MM.1S (cell line): ENCODE measurements around the gene NDUFAF7.
"Not testable (repeated sequence)": the region's sequence is repeated elsewhere in the genome, so short reads cannot be mapped to it uniquely, and the experiment has no call there.

Source experiments
- DNase-seq: peaks from one replicate; pipeline ENCODE4 v3.0.0-alpha.2; 2015
- H2AFZ ChIP-seq: fragments of 300-600 bp; sonication (generic); 2 replicates; pipeline ENCODE4 v1.6.0; 2016; ENCODE audit warnings: antibody characterized with exemption, low read length
- H3F3A ChIP-seq: fragments of 300-600 bp; sonication (generic); 2 replicates; pipeline ENCODE4 v1.6.1; 2016; ENCODE audit warnings: mild to moderate bottlenecking, antibody characterized with exemption, low read length, moderate library complexity, mixed read lengths; ENCODE audit not compliant: insufficient read depth
- H3K27ac ChIP-seq: fragments of 300-600 bp; sonication (generic); 2 replicates; pipeline ENCODE4 v1.5.1; 2016; ENCODE audit warnings: mild to moderate bottlenecking, low read length
- H3K27me3 ChIP-seq: fragments of 300-600 bp; sonication (generic); replicated peaks from 2 replicates; pipeline ENCODE4 v1.6.0; 2016; ENCODE audit warnings: low read length; ENCODE audit not compliant: insufficient read depth
- H3K36me3 ChIP-seq: fragments of 300-600 bp; sonication (generic); replicated peaks from 2 replicates; pipeline ENCODE4 v1.6.1; 2016; ENCODE audit warnings: mild to moderate bottlenecking, low read length, mixed read lengths; ENCODE audit not compliant: insufficient read depth
- H3K4me1 ChIP-seq: fragments of 300-600 bp; sonication (generic); 2 replicates; pipeline ENCODE4 v1.6.1; 2016; ENCODE audit warnings: low read length, mixed read lengths
- H3K4me2 ChIP-seq: fragments of 300-600 bp; sonication (generic); 2 replicates; pipeline ENCODE4 v1.6.0; 2016; ENCODE audit warnings: low read depth, low read length
- H3K4me3 ChIP-seq: fragments of 300-600 bp; sonication (generic); 2 replicates; pipeline ENCODE4 v1.5.1; 2016; ENCODE audit warnings: low read length, mixed read lengths
- H3K79me2 ChIP-seq: fragments of 300-600 bp; sonication (generic); 2 replicates; pipeline ENCODE4 v1.6.1; 2016; ENCODE audit warnings: mixed run types, low read length, mixed read lengths
- H3K9ac ChIP-seq: fragments of 300-600 bp; sonication (generic); 2 replicates; pipeline ENCODE4 v1.6.1; 2016; ENCODE audit warnings: low read length, mixed read lengths
- H3K9me2 ChIP-seq: fragments of 300-600 bp; sonication (generic); replicated peaks from 2 replicates; pipeline ENCODE4 v1.6.1; 2016; ENCODE audit warnings: mild to moderate bottlenecking, low read length, mixed read lengths; ENCODE audit not compliant: insufficient read depth
- H3K9me3 ChIP-seq: fragments of 300-600 bp; sonication (generic); replicated peaks from 2 replicates; pipeline ENCODE4 v1.6.1; 2016; ENCODE audit warnings: mild to moderate bottlenecking, low read length, mixed read lengths; ENCODE audit not compliant: insufficient read depth
- H4K20me1 ChIP-seq: fragments of 300-600 bp; sonication (generic); 2 replicates; pipeline ENCODE4 v1.6.1; 2016; ENCODE audit warnings: mild to moderate bottlenecking, low read length, moderate library complexity, mixed read lengths; ENCODE audit not compliant: insufficient read depth
- CTCF ChIP-seq: fragments of 300-600 bp; sonication (generic); IDR thresholded peaks from 2 replicates; pipeline ENCODE4 v1.5.1; 2016; ENCODE audit warnings: antibody characterized with exemption, low read length, mixed read lengths
- EZH2 ChIP-seq: fragments of 300-600 bp; sonication (generic); optimal IDR thresholded peaks from 2 replicates; pipeline ENCODE3; 2017; ENCODE audit warnings: low read depth, mild to moderate bottlenecking, antibody characterized with exemption, low read length, mixed read lengths
- EZH2phosphoT487 ChIP-seq: fragments of 300-600 bp; sonication (generic); IDR thresholded peaks from 2 replicates; pipeline ENCODE4 v1.6.1; 2018; ENCODE audit warnings: antibody characterized with exemption, low read length

Gene NDUFAF7

GRCh38 chr2:37291680-37292079 is 60.2 kb downstream of the NDUFAF7 start:
- Histone ChIP-seq H3K9me2 (no peaks in the 10 kb centered on the region), H3F3A (peaks cover 57% of the 10 kb centered on the region), H3K4me2 (no peak overlapping the region), H3K27ac (peak overlapping the region; percentile 1; the same call in 1 of the 2 replicates), H2AFZ (no peak overlapping the region), H3K4me3 (no peak overlapping the region), H4K20me1 (peaks cover 62% of the 10 kb centered on the region), H3K4me1 (peaks cover 28% of the 10 kb centered on the region), H3K36me3 (peaks cover 26% of the 10 kb centered on the region; the same call in 1 of the 2 replicates), H3K27me3 (no peaks in the 10 kb centered on the region), H3K9ac (no peak overlapping the region), H3K79me2 (peaks cover 100% of the 10 kb centered on the region), H3K9me3 (no peaks in the 10 kb centered on the region)
- TF ChIP-seq EZH2phosphoT487 (no peak), CTCF (no peak), EZH2 (no peak)
- no peak for DNase-seq

- H3K9me3 ChIP-seq, H3K9me2 ChIP-seq, H3K27ac ChIP-seq, H3K4me3 ChIP-seq, H3K9ac ChIP-seq, H2AFZ ChIP-seq, H3K27me3 ChIP-seq, DNase-seq, H3K4me2 ChIP-seq: not testable (repeated sequence)
- H3K79me2 ChIP-seq, result peaks cover 100% of the 10 kb centered on the region
- peaks cover 86% of the 10 kb centered on the region for H4K20me1 ChIP-seq
- peaks cover 19% of the 10 kb centered on the region; the same call in 1 of the 2 replicates for H3K36me3 ChIP-seq
- H3F3A ChIP-seq, result peaks cover 49% of the 10 kb centered on the region
- H3K4me1 ChIP-seq, result peaks cover 42% of the 10 kb centered on the region
Observed at GRCh38 chr2:37294858-37295257, 63.4 kb downstream of the NDUFAF7 start.

- Histone ChIP-seq H3K9me3 (no peaks in the 10 kb centered on the region), H3K27me3 (no peaks in the 10 kb centered on the region), H3F3A (peaks cover 47% of the 10 kb centered on the region), H2AFZ (no peak overlapping the region), H3K9me2 (no peaks in the 10 kb centered on the region), H4K20me1 (peaks cover 93% of the 10 kb centered on the region), H3K27ac (no peak overlapping the region), H3K9ac (no peak overlapping the region), H3K4me3 (no peak overlapping the region), H3K4me2 (0 out of 2 replicates have a peak overlapping the region, but pooled peaks have one; percentile 11), H3K4me1 (peaks cover 45% of the 10 kb centered on the region), H3K79me2 (peaks cover 100% of the 10 kb centered on the region), H3K36me3 (peaks cover 19% of the 10 kb centered on the region; the same call in 1 of the 2 replicates)
- TF ChIP-seq EZH2 (no peak), EZH2phosphoT487 (no peak), CTCF (no peak)
- DNase-seq, result no peak
Observed at GRCh38 chr2:37295469-37296073, 64.1 kb downstream of the NDUFAF7 start.

GRCh38 chr2:37297632-37298031 is 66.2 kb downstream of the NDUFAF7 start:
- H3F3A ChIP-seq, result peaks cover 54% of the 10 kb centered on the region
- H3K4me2 ChIP-seq, result no peak overlapping the region
- TF ChIP-seq EZH2, result no peak
- no peak for TF ChIP-seq EZH2phosphoT487
- H4K20me1 ChIP-seq, result peaks cover 98% of the 10 kb centered on the region
- H3K27me3 ChIP-seq, result no peaks in the 10 kb centered on the region
- H3K79me2 ChIP-seq, result peaks cover 100% of the 10 kb centered on the region
- H2AFZ ChIP-seq, result no peak overlapping the region
- no peak overlapping the region for H3K9ac ChIP-seq
- no peaks in the 10 kb centered on the region for H3K9me2 ChIP-seq
- H3K4me3 ChIP-seq, result no peak overlapping the region
- H3K4me1 ChIP-seq, result peaks cover 58% of the 10 kb centered on the region
- DNase-seq, result no peak
- peaks cover 10% of the 10 kb centered on the region; the same call in 1 of the 2 replicates for H3K36me3 ChIP-seq
- no peak overlapping the region; the same call in 1 of the 2 replicates for H3K27ac ChIP-seq
- no peaks in the 10 kb centered on the region for H3K9me3 ChIP-seq
